ENCODE results near the gene SDK1. TPM values are rescaled to one million over a fixed set of nuclear protein-coding genes. Genes with fewer than 3 reads are reported as not detected.

Gene SDK1
- total RNA-seq, 2 experiments from 2014 or later: 0.19 to 0.36 TPM

DNA sequence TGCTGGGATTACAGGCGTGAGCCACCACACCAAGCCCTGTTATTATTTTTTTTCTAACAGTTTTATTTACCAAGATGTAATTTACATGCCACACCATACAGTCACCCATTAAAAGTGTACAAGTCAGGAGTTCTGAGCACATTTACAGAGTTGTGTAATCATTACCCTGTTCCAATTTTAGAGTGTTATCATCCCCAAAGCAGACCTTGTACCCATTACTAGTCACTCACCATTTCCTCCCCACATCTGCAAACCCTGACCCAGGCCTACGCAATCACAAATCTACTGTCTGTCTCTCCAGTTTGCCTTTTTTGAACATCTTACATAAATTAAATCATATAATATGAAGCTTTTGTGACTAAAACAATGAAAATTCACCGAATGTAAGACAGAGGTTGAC lies 978.2 kb downstream of the SDK1 start:
- H2AFZ ChIP-seq (ENCODE audit: low read length): no peak overlapping the region
- no peaks in the 10 kb centered on the region for H3K36me3 ChIP-seq (ENCODE audit: insufficient read depth, low read length)
- H3K9me2 ChIP-seq (ENCODE audit: insufficient read depth, low read length): no peaks in the 10 kb centered on the region
- no peaks in the 10 kb centered on the region for H3K9me3 ChIP-seq (ENCODE audit: low read length)
- no peak overlapping the region for H3K27ac ChIP-seq (ENCODE audit: low read depth, low read length, poor library complexity, severe bottlenecking)
- ChIA-PET CTCF (ENCODE audit: unreplicated experiment) (no interaction called here), POLR2A (no interaction called here)
- intact Hi-C loops (cut with micrococcal nuclease; ENCODE audit: unreplicated experiment): no loop called here
- H3K4me1 ChIP-seq (ENCODE audit: insufficient read depth, low read length, poor library complexity, severe bottlenecking): no peaks in the 10 kb centered on the region
- no peak for DNase-seq (ENCODE audit: low spot score)
- no TSS peak for BruUV-seq (replicated peaks)
- no peaks in the 10 kb centered on the region for H4K20me1 ChIP-seq (ENCODE audit: insufficient read depth, low read length)
- no peaks in the 10 kb centered on the region for H3K79me2 ChIP-seq (ENCODE audit: insufficient read depth, low read depth, low read length)
- no peak overlapping the region for H3K4me3 ChIP-seq (ENCODE audit: low read depth, low read length, poor library complexity, severe bottlenecking)
- no peak overlapping the region for H3K4me2 ChIP-seq (ENCODE audit: low read length)
- TF ChIP-seq, protein P1, sequence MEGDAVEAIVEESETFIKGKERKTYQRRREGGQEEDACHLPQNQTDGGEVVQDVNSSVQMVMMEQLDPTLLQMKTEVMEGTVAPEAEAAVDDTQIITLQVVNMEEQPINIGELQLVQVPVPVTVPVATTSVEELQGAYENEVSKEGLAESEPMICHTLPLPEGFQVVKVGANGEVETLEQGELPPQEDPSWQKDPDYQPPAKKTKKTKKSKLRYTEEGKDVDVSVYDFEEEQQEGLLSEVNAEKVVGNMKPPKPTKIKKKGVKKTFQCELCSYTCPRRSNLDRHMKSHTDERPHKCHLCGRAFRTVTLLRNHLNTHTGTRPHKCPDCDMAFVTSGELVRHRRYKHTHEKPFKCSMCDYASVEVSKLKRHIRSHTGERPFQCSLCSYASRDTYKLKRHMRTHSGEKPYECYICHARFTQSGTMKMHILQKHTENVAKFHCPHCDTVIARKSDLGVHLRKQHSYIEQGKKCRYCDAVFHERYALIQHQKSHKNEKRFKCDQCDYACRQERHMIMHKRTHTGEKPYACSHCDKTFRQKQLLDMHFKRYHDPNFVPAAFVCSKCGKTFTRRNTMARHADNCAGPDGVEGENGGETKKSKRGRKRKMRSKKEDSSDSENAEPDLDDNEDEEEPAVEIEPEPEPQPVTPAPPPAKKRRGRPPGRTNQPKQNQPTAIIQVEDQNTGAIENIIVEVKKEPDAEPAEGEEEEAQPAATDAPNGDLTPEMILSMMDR (conservative IDR thresholded peaks at IDR 0.05; ENCODE audit: low read length): no peak
- no peak for TF ChIP-seq EZH2phosphoT487 (IDR thresholded peaks at IDR 0.05; ENCODE audit: borderline replicate concordance, low read depth, low read length)

DNA sequence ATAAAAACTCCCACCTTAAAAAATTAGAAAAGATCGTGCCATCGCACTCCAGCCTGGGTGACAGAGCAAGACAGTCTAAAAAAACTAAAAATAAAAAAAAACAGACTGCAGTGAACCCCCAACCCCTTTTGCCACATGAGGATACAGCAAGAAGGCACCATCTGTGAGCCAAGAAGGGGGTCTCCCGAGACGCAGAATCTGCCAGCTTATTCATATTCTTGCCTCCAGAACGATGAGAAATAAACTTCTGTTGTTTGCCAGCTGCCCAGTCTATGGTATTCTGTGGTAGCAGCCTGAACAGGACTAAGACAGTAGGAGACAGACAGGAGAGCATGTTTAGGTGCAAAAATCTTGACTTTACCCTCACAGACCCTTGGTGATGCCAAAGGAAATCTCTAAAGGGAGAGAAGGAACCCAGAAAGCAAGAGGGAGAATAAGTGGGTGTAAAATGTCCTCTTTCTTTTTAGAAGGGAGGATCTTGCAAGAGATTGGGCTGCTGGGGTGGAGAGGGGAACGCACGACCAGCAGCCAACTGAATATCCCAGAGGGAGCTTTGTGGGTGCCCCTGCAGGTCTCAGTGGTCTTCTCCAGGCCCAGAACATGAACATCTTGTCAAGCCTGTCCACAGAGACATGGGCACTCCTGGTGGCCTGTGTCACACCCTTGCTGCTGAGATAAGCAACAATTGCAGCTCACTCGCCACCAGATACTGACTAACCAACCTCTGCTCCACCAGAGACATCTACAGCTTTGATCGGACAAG lies 980.4 kb downstream of the SDK1 start:
- TF ChIP-seq, protein P1 (conservative IDR thresholded peaks at IDR 0.05; ENCODE audit: low read length): no peak
- no peak for TF ChIP-seq EZH2phosphoT487 (IDR thresholded peaks at IDR 0.05; ENCODE audit: borderline replicate concordance, low read depth, low read length)
- ChIA-PET POLR2A (no interaction called here), CTCF (ENCODE audit: unreplicated experiment) (no interaction called here)
- Histone ChIP-seq H3K4me3 (ENCODE audit: low read depth, low read length, poor library complexity, severe bottlenecking) (no peak overlapping the region), H3K27ac (ENCODE audit: low read depth, low read length, poor library complexity, severe bottlenecking) (no peak overlapping the region), H3K9me2 (ENCODE audit: insufficient read depth, low read length) (no peaks in the 10 kb centered on the region), H4K20me1 (ENCODE audit: insufficient read depth, low read length) (no peaks in the 10 kb centered on the region), H3K4me1 (ENCODE audit: insufficient read depth, low read length, poor library complexity, severe bottlenecking) (no peaks in the 10 kb centered on the region), H3K36me3 (ENCODE audit: insufficient read depth, low read length) (no peaks in the 10 kb centered on the region), H3K79me2 (ENCODE audit: insufficient read depth, low read depth, low read length) (no peaks in the 10 kb centered on the region), H3K9me3 (ENCODE audit: low read length) (no peaks in the 10 kb centered on the region), H2AFZ (ENCODE audit: low read length) (no peak overlapping the region), H3K4me2 (ENCODE audit: low read length) (no peak overlapping the region)
- BruUV-seq (replicated peaks): no TSS peak
- intact Hi-C loops (cut with micrococcal nuclease; ENCODE audit: unreplicated experiment): no loop called here
- no peak for DNase-seq (ENCODE audit: low spot score)

DNA sequence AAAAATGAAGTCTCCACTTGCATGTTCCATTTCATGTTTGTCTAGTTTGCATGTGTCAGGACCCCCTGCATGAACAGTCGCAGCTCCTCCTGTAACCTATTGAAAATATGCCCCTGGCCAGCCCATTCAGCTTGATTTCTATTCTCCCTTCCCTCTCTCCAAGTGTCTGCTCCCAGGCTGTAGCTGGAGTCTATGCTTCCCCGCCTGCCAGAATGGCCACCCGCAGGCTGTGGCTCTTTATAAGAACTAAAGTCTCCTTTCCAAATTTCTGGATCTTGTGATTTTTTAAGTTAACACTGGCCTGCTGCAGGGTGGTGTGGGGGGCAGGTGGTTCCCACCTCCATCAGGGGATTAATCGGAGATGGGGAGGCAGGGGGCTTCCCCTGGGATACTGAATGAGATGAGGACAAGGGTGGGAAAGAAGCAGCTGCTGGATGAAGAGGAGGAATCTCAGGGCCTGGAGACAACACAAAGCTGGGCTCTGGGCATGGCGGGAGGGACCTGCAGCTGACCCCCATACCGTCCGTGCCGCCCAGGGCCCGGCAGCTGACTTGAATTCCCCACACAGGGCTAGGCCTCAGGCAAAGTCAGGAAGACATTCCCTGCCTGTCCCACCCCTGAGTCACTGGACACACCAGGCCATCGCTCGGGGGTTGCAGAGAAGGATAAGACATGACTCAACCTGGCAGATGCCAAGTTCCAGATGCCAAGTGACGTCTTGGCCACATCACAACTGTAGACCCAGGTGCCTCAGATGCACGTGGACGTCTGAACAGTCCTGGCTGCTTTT lies 981.6 kb downstream of the SDK1 start:
- Histone ChIP-seq H3K4me1 (ENCODE audit: insufficient read depth, low read length, poor library complexity, severe bottlenecking) (no peaks in the 10 kb centered on the region), H2AFZ (ENCODE audit: low read length) (no peak overlapping the region), H3K36me3 (ENCODE audit: insufficient read depth, low read length) (no peaks in the 10 kb centered on the region), H3K79me2 (ENCODE audit: insufficient read depth, low read depth, low read length) (no peaks in the 10 kb centered on the region), H3K9me3 (ENCODE audit: low read length) (no peaks in the 10 kb centered on the region), H3K9me2 (ENCODE audit: insufficient read depth, low read length) (no peaks in the 10 kb centered on the region), H3K27ac (ENCODE audit: low read depth, low read length, poor library complexity, severe bottlenecking) (no peak overlapping the region), H4K20me1 (ENCODE audit: insufficient read depth, low read length) (no peaks in the 10 kb centered on the region), H3K4me3 (ENCODE audit: low read depth, low read length, poor library complexity, severe bottlenecking) (no peak overlapping the region), H3K4me2 (ENCODE audit: low read length) (no peak overlapping the region)
- no TSS peak for BruUV-seq (replicated peaks)
- no peak for TF ChIP-seq EZH2phosphoT487 (IDR thresholded peaks at IDR 0.05; ENCODE audit: borderline replicate concordance, low read depth, low read length)
- TF ChIP-seq, protein P1 (conservative IDR thresholded peaks at IDR 0.05; ENCODE audit: low read length): no peak
- ChIA-PET POLR2A (interaction anchor here (0.7 kb wide), 1 partner anchor 601 kb away, joined by 3 read pairs; the partner anchor contains the start of gene RADIL), CTCF (ENCODE audit: unreplicated experiment) (no interaction called here)
- intact Hi-C loops (cut with micrococcal nuclease; ENCODE audit: unreplicated experiment): no loop called here
- DNase-seq (ENCODE audit: low spot score): no peak

Measured in OCI-LY7 (cell line).